GM23338 (cell line): ENCODE measurements around the gene TLNRD1.

ENCODE experiments used
- EZH2 ChIP-seq: fragments of 200-600 bp; sonication (generic); IDR thresholded peaks from one replicate; pipeline ENCODE4 v1.8.0; 2017; ENCODE audit warnings: antibody characterized with exemption, mild to moderate bottlenecking, low read depth; ENCODE audit not compliant: unreplicated experiment
- EZH2phosphoT487 ChIP-seq: fragments of 200-600 bp; sonication (generic); IDR thresholded peaks from one replicate; pipeline ENCODE4 v1.8.1; 2018; ENCODE audit warnings: antibody characterized with exemption; ENCODE audit not compliant: unreplicated experiment
- JUNB ChIP-seq: IDR thresholded peaks from one replicate; pipeline ENCODE4 v1.6.1; 2016; ENCODE audit warnings: antibody characterized with exemption; ENCODE audit not compliant: unreplicated experiment
- NANOG ChIP-seq: IDR thresholded peaks from 2 replicates; pipeline ENCODE4 v1.6.1; 2016; ENCODE audit warnings: antibody characterized with exemption, borderline replicate concordance
- POLR2AphosphoS5 ChIP-seq: IDR thresholded peaks from 2 replicates; pipeline ENCODE4 v1.6.1; 2016; ENCODE audit warnings: antibody characterized with exemption, low read depth
- STAT1 ChIP-seq: IDR thresholded peaks from one replicate; pipeline ENCODE4 v1.6.1; 2016; ENCODE audit warnings: antibody characterized with exemption; ENCODE audit not compliant: unreplicated experiment
- ZNF331 ChIP-seq: fragments of 250-450 bp; sonication (Bioruptor Pico); IDR thresholded peaks from 2 replicates; pipeline ENCODE4 v1.5.0; 2020; ENCODE audit warnings: low read depth, mild to moderate bottlenecking, moderate library complexity
- TF ChIP-seq, protein P1 (sequence below), 2 experiments: fragments of 200-600 bp in 1 of 2; sonication (generic) in 1 of 2; conservative IDR thresholded peaks; 2 replicates each; pipeline versions ENCODE4 v1.5.1 to v1.6.1; 2016 to 2017; ENCODE audit warnings: antibody characterized with exemption in 2 of 2, low read depth in 2 of 2, mild to moderate bottlenecking in 2 of 2, moderate library complexity in 1 of 2
- TF ChIP-seq, protein P2 (sequence below): IDR thresholded peaks from one replicate; pipeline ENCODE4 v1.6.1; 2018; ENCODE audit warnings: antibody characterized with exemption; ENCODE audit not compliant: unreplicated experiment

DNA sequence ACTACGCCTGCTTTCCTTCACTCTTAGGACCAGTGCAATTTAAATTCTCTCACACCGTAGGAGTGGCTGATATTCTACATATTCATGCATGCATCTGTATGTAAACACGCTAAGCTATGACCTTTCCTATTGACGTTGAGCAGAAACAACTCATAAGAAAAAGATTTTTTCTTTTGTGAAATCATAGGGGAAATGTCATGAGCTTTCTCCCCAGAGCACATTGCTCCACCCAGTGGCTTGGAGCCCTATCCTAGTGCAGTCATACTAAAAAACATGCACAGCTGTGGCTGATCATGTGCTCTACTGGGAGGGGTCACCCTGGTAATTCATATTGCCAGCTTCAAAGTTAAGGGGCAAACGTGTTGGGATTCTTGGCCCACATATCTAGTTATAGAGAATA, 9.3 kb upstream of the TLNRD1 start:
- TF ChIP-seq, protein P1, sequence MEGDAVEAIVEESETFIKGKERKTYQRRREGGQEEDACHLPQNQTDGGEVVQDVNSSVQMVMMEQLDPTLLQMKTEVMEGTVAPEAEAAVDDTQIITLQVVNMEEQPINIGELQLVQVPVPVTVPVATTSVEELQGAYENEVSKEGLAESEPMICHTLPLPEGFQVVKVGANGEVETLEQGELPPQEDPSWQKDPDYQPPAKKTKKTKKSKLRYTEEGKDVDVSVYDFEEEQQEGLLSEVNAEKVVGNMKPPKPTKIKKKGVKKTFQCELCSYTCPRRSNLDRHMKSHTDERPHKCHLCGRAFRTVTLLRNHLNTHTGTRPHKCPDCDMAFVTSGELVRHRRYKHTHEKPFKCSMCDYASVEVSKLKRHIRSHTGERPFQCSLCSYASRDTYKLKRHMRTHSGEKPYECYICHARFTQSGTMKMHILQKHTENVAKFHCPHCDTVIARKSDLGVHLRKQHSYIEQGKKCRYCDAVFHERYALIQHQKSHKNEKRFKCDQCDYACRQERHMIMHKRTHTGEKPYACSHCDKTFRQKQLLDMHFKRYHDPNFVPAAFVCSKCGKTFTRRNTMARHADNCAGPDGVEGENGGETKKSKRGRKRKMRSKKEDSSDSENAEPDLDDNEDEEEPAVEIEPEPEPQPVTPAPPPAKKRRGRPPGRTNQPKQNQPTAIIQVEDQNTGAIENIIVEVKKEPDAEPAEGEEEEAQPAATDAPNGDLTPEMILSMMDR (conservative IDR thresholded peaks at IDR 0.05; ENCODE audit: low read depth in 2 of 2): peak in 1 of 2 experiments; percentile 27; a peak in 1 of 4 replicates
- TF ChIP-seq POLR2AphosphoS5: no peak
- TF ChIP-seq EZH2: no peak
- no peak for TF ChIP-seq EZH2phosphoT487
- TF ChIP-seq STAT1: no peak
- no peak for TF ChIP-seq NANOG
- no peak for TF ChIP-seq ZNF331 (CRISPR knock-in tag)
- TF ChIP-seq JUNB: no peak
- TF ChIP-seq, protein P2, sequence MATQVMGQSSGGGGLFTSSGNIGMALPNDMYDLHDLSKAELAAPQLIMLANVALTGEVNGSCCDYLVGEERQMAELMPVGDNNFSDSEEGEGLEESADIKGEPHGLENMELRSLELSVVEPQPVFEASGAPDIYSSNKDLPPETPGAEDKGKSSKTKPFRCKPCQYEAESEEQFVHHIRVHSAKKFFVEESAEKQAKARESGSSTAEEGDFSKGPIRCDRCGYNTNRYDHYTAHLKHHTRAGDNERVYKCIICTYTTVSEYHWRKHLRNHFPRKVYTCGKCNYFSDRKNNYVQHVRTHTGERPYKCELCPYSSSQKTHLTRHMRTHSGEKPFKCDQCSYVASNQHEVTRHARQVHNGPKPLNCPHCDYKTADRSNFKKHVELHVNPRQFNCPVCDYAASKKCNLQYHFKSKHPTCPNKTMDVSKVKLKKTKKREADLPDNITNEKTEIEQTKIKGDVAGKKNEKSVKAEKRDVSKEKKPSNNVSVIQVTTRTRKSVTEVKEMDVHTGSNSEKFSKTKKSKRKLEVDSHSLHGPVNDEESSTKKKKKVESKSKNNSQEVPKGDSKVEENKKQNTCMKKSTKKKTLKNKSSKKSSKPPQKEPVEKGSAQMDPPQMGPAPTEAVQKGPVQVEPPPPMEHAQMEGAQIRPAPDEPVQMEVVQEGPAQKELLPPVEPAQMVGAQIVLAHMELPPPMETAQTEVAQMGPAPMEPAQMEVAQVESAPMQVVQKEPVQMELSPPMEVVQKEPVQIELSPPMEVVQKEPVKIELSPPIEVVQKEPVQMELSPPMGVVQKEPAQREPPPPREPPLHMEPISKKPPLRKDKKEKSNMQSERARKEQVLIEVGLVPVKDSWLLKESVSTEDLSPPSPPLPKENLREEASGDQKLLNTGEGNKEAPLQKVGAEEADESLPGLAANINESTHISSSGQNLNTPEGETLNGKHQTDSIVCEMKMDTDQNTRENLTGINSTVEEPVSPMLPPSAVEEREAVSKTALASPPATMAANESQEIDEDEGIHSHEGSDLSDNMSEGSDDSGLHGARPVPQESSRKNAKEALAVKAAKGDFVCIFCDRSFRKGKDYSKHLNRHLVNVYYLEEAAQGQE: no peak
